ENCODE measurements around the gene AKAP7. TPM values are rescaled to one million over a fixed set of nuclear protein-coding genes. Genes with fewer than 3 reads are reported as not detected.
"Not testable (repeated sequence)": the region's sequence is repeated elsewhere in the genome, so short reads cannot be mapped to it uniquely, and the experiment has no call there.

The AKAP7 gene
- total RNA-seq = 56.3 TPM

DNA sequence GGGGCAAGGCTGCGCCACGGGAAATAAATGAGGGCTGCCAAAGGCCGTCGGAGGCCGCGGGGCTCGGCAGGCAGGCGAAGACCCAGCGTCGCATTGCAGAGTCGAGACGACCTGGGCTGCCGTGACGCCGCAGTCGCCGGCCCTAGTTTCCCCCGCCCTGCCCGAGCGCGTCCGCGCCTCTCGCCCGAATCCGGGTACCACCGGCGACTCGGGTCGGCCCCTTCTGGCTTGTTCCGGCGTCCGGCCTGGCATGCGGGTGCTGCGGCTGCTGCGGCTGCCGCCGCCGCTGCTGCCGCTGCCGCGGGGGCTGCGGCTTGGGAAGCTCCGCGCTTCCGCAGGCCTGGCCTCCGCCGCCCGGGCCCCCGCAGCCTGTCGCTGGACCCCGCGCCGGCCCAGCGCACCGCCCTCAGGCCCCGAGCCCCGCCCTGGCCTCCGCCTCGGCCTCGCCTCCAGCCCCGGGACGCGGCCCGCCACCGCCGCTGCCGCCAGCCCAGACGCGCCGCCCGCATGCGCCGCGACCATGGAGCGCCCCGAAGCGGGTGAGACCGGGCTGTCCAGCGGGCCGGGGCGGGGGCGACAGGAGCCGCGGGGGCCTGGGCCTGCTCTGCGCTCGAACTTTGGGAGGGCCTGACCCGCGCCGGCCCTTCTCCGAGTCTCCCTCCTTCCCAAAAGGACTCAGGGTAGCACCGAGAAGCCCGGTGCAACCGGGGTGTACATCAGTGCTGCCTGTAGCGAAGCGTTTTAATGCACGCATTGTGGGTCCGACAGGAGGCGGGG is at the start of gene AKAP7:
Gene AKAP7 (plus strand): TSS at position 224 of the 777 bp plus-strand sequence. CDS start 297 bp downstream, at position 521.
- DNase-seq (ENCODE audit: low spot score) = peak; percentile 54

DNA sequence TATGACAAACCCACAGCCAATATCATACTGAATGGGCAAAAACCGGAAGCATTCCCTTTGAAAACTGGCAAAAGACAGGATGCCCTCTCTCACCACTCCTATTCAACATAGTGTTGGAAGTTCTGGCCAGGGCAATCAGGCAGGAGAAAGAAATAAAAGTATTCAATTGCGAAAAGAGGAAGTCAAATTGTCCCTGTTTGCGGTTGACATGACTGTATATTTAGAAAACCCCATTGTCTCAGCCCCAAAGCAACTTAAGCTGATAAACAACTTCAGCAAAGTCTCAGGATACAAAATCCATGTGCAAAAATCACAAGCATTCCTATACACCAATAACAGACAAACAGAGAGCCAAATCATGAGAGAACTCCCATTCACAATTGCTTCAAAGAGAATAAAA is 44.9 kb upstream of the AKAP7 start:
- DNase-seq (ENCODE audit: low spot score) = not testable (repeated sequence)

DNA sequence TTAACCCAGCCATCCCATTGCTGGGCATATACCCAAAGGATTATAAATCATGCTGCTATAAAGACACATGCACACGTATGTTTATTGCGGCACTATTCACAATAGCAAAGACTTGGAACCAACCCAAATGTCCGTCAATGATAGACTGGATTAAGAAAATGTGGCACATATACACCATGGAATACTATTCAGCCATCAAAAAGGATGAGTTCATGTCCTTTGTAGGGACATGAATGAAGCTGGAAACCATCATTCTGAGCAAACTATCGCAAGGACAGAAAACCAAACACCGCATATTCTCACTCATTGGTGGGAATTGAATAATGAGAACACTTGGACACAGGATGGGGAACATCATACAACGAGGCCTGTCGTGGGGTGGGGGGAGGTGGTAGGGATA is 43.3 kb upstream of the AKAP7 start:
- DNase-seq (ENCODE audit: low spot score) = not testable (repeated sequence)

GRCh38 chr6:131093334-131093733 is 41.9 kb upstream of the AKAP7 start:
- DNase-seq (ENCODE audit: low spot score) = no peak

GRCh38 chr6:131096786-131097185 is 38.5 kb upstream of the AKAP7 start:
- no peak for DNase-seq (ENCODE audit: low spot score)

- no peak for DNase-seq (ENCODE audit: low spot score)
Observed at GRCh38 chr6:131101911-131102680, 33.2 kb upstream of the AKAP7 start.

DNA sequence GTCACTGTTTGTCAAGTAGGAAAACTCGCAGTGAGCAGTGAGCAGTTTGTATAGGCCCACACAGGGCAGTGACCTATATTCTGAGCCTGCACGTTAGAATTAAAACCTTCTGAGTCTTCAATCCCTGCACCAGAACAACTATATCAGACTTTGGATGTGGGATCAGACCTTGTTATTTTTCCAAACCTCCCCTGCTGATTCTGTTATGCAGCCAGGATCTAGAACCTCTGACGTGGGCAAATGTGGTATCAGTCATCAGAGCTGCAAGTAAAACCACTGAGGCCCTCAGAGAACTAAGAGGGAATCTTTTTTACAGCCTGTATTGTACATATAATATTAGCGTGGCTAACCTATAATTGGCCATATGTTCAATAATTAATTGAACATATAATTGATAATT is 32.0 kb upstream of the AKAP7 start:
- DNase-seq (ENCODE audit: low spot score) = no peak

DNA sequence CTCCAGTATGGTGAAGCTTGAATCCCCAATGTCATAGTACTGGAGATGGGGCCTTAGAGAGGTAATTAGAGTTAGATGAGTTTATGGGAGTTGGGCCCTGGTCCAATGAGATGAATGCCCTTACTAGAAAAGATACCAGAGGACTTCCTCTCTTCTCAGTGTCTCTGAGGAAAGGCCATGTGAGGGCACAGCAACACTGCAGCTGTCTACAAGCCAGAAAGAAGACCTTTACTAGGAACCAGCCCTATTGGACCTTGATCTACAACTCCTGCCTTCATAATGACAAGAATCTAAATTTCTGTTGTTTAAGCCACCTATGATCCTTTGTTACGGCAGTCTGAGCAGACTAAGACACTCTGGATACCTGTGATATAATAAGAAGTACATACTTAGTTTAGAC is 31.4 kb upstream of the AKAP7 start:
- no peak for DNase-seq (ENCODE audit: low spot score)

GRCh38 chr6:131107151-131107550 is 28.1 kb upstream of the AKAP7 start:
- no peak for DNase-seq (ENCODE audit: low spot score)

DNA sequence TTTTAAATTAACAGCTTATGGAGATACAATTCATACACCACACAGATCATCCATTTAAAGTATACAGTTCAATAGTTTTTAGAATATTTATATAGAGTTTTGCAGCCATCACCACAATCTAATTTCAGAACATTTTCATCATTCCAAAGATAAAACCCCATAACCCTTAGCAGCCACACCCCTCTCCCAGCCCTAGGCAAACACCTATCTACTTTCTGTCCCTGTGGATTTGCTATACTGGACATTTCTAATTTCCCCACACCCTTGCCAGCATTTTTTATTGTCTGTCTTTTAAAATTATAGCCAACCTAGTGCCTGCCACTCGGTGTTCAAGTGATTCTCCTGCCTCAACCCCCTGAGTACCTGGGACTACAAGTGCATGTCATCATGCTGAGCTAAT is 23.0 kb upstream of the AKAP7 start:
- no peak for DNase-seq (ENCODE audit: low spot score)

GRCh38 chr6:131115651-131116050 is 19.6 kb upstream of the AKAP7 start:
- no peak for DNase-seq (ENCODE audit: low spot score)

DNA sequence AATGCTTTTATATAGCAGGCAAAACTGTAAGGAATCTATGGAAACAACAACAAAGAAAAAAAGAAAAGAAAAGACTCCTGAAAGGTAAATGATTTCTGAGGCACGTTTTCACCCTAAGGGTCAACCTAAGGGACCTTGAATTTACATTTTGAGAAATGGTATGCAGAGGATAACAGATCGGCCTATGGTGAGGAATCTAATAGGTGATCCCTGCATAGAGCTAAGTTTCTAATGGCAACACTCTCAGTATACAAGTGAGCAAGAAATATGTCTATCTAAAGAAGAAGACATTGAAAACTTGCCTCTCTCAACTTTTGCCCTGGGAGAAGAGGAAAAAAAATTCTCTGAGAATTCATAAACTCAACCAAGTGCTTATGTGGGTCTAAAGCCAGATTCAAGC is 18.9 kb upstream of the AKAP7 start:
- no peak for DNase-seq (ENCODE audit: low spot score)

- no peak for DNase-seq (ENCODE audit: low spot score)
Observed at GRCh38 chr6:131116755-131117360, 18.4 kb upstream of the AKAP7 start.

DNA sequence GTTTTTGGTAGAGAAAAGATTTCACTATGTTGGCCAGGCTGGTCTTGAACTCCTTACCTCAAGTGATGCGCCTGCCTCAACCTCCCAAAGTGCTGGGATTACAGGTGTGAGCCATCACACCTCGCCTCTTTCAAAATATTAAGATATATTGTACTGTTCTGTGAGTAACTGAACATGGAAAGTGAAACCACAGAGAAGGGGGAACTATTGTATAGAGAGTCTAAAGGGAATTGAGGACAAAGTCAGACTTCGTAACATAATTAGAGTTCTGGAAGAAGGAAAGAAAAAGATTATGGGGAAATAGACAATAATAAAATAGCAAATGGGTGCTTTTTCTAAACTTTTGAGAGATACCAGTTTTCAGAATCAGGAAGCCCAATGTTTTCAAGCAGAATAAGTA is 17.4 kb upstream of the AKAP7 start:
- DNase-seq (ENCODE audit: low spot score) = no peak

DNA sequence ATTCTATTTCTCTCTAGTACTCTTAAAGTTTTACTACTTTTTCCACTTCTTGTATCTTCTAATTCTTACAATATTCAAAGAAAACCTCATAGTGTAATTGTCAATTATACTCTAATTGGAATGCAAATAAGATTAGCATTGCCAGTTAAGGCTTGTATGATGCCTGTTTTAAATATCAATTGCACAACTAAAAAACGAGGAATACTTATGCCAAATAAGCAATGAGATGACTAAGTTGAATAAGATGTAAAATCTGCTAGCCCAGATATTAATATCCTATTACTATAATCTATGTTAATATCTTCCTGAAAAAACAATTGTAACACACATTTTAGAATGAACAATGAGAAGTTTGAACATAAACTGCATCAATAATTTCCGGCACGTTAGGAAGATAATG is 13.3 kb upstream of the AKAP7 start:
- no peak for DNase-seq (ENCODE audit: low spot score)

- DNase-seq (ENCODE audit: low spot score) = no peak
Observed at GRCh38 chr6:131122516-131122915, 12.8 kb upstream of the AKAP7 start.

GRCh38 chr6:131124336-131125071 is 10.8 kb upstream of the AKAP7 start:
- DNase-seq (ENCODE audit: low spot score) = no peak

DNA sequence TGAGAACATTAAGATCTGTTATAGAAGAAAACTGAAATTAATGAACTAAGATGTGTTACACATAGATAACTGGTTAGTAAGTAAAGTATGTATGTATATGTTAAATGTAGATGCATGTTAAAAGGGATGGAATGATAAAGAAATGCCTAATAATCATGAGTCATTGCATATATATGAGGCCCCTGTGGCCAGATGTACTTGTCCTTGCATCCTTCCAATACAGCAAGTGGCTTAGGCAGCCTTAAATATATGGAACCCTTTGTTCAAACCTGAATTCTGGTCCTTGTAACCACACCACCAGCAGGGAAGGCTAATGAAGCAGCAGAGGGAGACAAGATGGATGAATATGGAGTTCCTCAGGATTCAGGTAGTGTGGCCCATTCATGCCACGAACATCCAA is 9.8 kb upstream of the AKAP7 start:
- DNase-seq (ENCODE audit: low spot score) = no peak

DNA sequence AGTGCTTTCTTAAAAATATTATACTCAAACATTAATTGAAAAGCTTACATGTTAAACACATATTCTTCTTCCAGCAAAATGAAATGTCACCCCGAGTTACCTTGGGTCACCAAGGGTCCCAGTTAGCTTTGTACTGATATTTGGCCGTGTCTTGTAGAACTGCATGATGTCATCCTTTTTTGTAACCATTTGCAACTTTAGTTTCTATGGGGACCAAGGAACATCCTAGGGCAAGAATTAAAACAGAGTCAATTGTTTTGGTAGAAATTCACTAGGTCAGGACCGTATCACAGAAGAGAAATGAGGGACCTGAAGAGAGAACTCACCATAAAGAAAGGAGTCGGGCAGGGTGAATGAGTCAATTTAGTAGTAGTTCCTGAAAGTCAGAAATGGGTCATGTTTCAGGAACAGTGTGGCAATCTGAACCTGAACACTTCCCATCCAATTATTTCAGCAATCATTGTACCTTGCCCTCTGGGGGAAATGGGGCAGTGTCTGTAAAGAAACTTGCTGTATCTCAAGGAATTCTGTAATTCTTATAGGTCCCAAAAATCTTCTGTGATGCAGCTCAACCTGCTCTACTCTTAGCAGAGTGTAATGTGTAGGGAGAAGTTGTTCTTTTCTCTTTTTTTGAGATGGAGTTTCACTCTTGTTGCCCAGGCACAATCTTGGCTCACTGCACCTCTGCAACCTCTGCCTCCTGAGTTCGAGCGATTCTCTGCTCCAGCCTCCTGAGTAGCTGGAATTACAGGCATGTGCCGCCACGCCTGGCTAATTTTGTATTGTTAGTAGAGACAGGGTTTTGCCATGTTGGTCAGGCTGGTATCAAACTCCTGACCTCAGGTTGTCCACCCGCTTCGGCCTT is 5.3 kb upstream of the AKAP7 start:
- no peak for DNase-seq (ENCODE audit: low spot score)

- no peak for DNase-seq (ENCODE audit: low spot score)
Observed at GRCh38 chr6:131130554-131130940, 4.7 kb upstream of the AKAP7 start.

GRCh38 chr6:131132360-131132759 is 2.9 kb upstream of the AKAP7 start:
- no peak for DNase-seq (ENCODE audit: low spot score)

Measured in mucosa of gallbladder (tissue), 1 donor.